ENCODE measurements around the gene DGKG.

DNA sequence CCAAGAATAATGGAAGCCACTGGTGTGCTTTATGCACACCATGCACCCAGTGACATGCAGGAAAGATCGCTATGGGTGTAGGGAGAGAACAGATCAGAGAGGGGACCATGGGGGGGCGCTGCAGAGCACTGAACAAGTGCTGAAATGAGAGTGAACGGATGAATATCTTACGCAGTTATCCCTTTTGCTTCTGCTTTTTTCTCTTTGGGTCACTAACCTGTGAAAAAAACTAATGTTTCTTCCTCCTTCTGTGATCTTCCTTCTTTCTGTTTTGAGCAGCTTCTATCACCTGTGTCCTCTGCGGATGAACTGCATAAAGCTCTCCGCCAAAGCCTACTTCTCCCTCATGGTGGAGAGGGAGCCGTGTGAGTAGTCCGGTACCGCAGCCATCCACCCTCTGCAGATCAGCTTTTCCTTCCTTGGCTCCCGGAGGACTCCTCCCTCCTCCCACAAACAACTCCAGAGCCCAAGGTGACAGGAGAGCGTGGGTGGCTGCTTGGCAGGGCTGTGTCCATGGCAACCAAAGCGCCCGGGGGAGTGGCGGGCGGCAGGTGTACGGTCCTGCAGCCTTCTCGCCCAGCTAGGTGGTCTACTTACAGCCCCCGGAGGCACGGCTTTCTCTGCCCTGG, 106.2 kb downstream of the DGKG start:
- no peak for TF ChIP-seq POLR2A (IDR thresholded peaks at IDR 0.05)
- TF ChIP-seq, protein P1, sequence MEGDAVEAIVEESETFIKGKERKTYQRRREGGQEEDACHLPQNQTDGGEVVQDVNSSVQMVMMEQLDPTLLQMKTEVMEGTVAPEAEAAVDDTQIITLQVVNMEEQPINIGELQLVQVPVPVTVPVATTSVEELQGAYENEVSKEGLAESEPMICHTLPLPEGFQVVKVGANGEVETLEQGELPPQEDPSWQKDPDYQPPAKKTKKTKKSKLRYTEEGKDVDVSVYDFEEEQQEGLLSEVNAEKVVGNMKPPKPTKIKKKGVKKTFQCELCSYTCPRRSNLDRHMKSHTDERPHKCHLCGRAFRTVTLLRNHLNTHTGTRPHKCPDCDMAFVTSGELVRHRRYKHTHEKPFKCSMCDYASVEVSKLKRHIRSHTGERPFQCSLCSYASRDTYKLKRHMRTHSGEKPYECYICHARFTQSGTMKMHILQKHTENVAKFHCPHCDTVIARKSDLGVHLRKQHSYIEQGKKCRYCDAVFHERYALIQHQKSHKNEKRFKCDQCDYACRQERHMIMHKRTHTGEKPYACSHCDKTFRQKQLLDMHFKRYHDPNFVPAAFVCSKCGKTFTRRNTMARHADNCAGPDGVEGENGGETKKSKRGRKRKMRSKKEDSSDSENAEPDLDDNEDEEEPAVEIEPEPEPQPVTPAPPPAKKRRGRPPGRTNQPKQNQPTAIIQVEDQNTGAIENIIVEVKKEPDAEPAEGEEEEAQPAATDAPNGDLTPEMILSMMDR (IDR thresholded peaks at IDR 0.05), result peak in 1 of 5 experiments; percentile 19

Measured in tibial nerve (tissue), 3 donors.